Cerebellar cortex (tissue), 1 donor: ENCODE data around the gene UBTD1.
"Not testable (repeated sequence)": the region's sequence is repeated elsewhere in the genome, so short reads cannot be mapped to it uniquely, and the experiment has no call there.

Experiments
- DNase-seq: peaks from one replicate; pipeline ENCODE4 v3.0.0-alpha.2; 2015; ENCODE audit warnings: low spot score

Gene UBTD1, protein sequence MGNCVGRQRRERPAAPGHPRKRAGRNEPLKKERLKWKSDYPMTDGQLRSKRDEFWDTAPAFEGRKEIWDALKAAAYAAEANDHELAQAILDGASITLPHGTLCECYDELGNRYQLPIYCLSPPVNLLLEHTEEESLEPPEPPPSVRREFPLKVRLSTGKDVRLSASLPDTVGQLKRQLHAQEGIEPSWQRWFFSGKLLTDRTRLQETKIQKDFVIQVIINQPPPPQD

DNA sequence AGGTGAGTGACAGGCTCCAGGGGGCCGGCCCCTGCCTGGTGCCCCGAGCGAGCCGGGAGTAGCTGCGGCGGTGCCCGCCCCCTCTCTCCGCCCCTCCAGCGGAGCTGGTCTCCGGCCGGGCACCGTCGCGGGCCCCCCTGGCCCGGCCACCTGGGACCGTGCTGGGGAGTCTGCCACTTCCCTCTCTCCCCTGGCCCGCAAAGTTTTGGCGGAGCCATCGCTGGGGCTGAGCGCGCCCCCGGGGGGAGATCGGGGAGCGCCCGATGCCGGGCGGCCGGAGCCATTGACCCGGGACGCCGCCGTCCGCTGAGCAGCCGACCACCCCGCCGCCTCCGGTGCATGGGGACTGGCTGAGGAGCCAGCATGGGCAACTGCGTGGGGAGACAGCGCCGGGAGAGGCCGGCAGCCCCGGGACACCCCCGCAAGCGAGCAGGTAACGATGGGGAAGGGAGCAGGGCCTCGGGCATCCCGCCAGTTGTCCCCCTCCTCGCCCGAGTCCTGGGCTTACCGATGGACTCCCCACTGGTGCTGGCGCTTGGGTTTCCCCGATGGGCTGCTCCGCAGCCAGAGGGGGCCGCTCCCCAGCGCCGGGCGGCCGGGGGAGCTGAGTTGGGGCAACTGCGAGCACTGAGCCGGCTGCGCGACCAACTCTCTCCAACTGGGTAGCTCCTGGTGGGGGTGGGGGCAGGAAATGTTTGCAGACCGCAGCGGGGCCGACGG, at the start of gene UBTD1:
Gene UBTD1, plus strand, starts transcription at position 84 of the 720 bp plus-strand sequence. Its CDS starts 280 bp downstream, at position 364.
- DNase-seq = no peak

GRCh38 chr10:97450828-97451227, 47.9 kb upstream of the UBTD1 start:
- no peak for DNase-seq

DNA sequence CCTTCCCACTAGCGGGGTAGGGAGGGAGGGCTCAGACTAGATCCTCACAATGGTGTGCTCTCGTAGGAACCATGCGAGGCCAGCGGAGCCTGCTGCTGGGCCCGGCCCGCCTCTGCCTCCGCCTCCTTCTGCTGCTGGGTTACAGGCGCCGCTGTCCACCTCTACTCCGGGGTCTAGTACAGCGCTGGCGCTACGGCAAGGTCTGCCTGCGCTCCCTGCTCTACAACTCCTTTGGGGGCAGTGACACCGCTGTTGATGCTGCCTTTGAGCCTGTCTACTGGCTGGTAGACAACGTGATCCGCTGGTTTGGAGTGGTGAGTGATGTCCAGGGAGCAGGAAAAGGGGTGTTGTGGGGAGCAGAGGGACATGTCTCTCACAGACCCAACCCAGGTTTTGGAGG, 47.1 kb upstream of the UBTD1 start:
- no peak for DNase-seq

GRCh38 chr10:97452352-97452751, 46.4 kb upstream of the UBTD1 start:
- DNase-seq = no peak

GRCh38 chr10:97454330-97455036, 44.2 kb upstream of the UBTD1 start:
- DNase-seq = no peak

GRCh38 chr10:97456034-97456685, 42.6 kb upstream of the UBTD1 start:
- DNase-seq = no peak

DNA sequence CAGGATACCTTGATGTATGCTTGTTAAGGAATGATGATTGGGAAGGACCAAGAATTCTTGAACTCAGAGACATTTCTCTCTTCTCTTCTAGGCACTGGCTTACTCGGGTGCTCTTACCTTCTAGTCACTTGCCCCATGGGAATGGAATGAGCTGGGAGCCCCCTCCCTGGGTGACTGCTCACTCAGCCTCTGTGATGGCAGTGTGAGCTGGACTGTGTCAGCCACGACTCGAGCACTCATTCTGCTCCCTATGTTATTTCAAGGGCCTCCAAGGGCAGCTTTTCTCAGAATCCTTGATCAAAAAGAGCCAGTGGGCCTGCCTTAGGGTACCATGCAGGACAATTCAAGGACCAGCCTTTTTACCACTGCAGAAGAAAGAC, 42.0 kb upstream of the UBTD1 start:
- no peak for DNase-seq

- DNase-seq = no peak
Observed at GRCh38 chr10:97459111-97459510, 39.6 kb upstream of the UBTD1 start.

DNA sequence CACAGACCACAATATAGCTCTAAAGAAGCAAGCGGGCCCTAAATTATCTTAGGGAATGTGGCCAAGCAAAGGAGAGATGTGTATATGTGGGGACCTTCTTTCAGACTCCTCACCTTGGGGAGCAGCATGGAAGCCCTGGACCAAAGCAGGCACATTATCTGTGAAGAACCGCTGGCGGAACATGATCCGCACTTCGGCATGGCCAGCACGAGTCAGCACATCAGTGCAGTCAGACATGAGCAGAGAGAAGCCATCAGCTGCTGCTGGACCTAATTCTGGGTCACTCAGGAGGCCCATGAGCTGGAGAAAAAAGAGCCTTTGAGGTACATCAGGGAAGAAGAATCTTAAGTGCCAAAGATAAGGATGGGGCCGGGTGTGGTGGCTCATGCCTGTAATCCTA, 38.8 kb upstream of the UBTD1 start:
- no peak for DNase-seq

DNA sequence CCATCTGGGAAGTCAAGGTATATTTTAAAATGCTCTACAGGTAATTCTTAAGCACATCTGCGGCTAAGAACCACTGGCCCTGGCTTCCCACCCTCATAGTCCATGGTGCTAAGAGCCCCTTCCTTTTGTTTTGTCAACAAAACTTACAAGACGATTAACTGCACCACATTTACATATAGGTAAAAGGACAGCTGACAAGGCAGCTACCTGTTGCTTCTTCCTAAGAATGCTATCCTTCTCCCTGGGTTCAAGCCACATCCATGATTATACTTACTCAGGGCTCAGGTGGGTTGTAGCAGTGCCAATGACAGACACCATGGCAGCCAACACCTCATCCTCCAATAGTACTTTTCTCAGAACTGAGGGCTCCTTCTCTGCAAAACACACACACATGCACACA, 36.4 kb upstream of the UBTD1 start:
- no peak for DNase-seq

GRCh38 chr10:97463363-97464132, 35.2 kb upstream of the UBTD1 start:
- peak; percentile 78 for DNase-seq

- no peak for DNase-seq
Observed at GRCh38 chr10:97464226-97464625, 34.5 kb upstream of the UBTD1 start.

DNA sequence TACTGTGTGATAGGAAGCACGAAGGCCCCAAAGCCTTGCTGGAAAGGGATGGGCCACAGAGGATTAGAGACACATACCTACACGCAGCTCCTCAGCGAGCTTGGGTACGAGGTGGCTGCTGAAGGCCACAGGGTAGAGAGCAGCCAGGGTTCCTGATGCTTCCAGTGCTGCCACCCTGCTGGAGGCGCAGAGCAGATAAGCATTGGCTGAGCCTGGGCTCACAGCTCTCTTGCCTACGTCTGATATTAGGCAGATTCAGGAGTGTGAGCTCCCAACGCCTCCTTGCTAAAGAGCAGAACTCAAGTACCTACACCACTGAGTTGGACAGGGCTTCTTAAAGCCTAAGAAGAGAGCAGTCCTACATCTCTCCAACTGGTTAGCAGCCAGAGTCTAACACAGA, 32.7 kb upstream of the UBTD1 start:
- no peak for DNase-seq

- DNase-seq = no peak
Observed at GRCh38 chr10:97466755-97467154, 32.0 kb upstream of the UBTD1 start.

DNA sequence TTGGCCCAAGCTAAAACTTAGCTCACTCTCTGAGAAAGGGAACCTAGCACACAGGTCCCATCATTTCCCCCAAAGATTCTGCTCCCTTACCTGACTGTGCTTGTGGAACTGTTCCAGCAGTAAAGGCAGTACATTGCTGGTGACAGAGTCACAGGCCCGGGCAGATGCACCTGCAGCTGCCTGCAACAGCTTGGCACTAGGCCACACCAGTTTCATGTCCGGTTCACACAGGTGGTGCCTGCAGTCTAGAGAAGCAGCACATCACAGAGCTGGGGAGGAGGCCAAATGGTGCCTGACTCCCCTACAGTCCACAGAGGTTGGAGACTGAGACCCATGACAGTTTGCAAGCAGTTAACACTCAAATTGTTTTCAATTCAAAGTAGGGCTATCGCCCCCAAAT, 30.6 kb upstream of the UBTD1 start:
- DNase-seq = no peak

GRCh38 chr10:97468781-97469180, 29.9 kb upstream of the UBTD1 start:
- not testable (repeated sequence) for DNase-seq

DNA sequence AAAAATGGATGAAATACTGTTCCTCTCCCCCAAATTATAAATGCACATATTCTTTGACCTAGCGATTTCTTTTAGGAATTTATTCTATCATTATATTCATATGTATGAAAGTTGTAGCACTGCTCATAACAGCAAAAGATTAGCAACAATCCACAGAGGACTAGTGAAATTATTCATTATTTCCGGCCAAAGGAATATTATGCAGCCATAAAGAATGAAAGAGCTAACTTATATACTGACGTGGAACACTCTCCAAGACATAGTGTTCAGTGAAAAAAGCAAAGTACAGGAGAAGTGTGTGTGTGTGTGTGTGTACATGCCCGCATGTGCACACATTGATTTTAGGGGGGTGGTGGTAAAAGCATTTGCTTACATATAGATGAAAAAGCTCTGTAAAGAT, 23.8 kb upstream of the UBTD1 start:
- no peak for DNase-seq

DNA sequence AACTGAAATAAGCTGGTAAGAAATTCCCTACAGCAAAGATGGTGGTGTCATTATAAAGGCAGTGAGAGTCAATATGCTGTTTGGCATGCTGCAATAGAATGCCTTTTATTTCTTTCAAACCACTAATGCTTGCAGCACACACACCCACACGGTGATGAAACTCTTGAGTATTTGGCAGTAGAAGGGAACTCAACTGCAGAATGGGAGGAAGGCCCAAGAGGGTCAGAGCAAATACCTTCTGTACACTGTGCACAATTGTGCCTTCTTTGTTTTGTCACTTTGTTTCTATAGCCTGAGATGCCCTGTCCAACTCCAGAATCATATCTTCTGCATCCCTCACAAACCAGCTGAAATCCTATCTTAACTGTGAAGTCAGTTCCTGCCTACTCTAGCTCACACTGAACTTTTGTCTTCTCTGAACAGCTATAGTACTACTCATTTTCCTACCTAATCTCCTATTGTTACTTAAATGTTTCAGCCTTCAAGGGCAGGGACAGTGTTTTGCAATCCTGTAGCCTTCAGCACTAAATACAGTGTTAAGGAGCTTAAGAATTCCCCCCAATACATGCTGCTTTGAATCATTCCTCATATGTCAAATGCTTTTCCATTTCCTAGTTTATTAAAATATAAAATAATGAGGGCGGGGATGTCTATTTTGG, 22.7 kb upstream of the UBTD1 start:
- no peak for DNase-seq

- DNase-seq = not testable (repeated sequence)
Observed at GRCh38 chr10:97479410-97479809, 19.3 kb upstream of the UBTD1 start.

DNA sequence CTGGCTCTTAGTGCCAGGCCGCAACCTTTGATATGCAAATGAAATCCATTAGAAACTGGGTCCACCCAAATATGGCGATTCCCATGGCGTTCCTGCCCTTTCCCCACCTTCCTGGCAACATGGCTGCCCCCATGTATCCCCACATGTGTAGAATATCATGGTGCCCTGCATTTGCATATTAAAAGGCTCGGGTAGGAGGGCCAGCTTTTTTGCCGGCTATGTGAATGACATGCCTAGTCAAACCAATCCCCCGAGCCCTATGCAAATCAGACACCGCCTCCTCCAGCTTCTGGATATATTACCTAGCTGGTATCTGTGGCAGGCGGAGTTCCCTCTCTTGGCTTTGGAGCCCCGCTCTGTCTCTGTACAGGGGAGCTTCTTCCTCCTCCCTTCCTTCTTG, 18.8 kb upstream of the UBTD1 start:
- DNase-seq = no peak

- no peak for DNase-seq
Observed at GRCh38 chr10:97481071-97481470, 17.7 kb upstream of the UBTD1 start.
